Measurements from ENCODE around the gene ABT1. TPM values are rescaled to one million over a fixed set of nuclear protein-coding genes. Genes with fewer than 3 reads are reported as not detected.

Gene ABT1
- total RNA-seq, 2 donors from 2014 or later, result 8.2 to 10.7 TPM

- no peak for DNase-seq
- no peak for ATAC-seq
- intact Hi-C loops (cut with DNase I), result loop anchor here in 1 of 2 donors (10.0 kb wide), 1 partner anchor 253 kb away; no protein-coding TSS in a partner anchor
These were observed 625 bp downstream of the ABT1 start for GRCh38 chr6:26597389-26597766.

- ATAC-seq (no peak), DNase-seq (no peak)
- intact Hi-C loops (cut with DNase I), result loop anchor here in 1 of 2 donors (10.0 kb wide), 1 partner anchor 253 kb away; no protein-coding TSS in a partner anchor
These were observed 1.1 kb downstream of the ABT1 start for GRCh38 chr6:26597821-26598220.

GRCh38 chr6:26598267-26598666 is 1.5 kb downstream of the ABT1 start:
- intact Hi-C loops (cut with DNase I), result loop anchor here in 1 of 2 donors (10.0 kb wide), 1 partner anchor 253 kb away; no protein-coding TSS in a partner anchor
- DNase-seq (no peak), ATAC-seq (no peak)

GRCh38 chr6:26599134-26599533 is 2.4 kb downstream of the ABT1 start:
- ATAC-seq (no peak), DNase-seq (no peak)
- intact Hi-C loops (cut with DNase I), result loop anchor here in 1 of 2 donors (10.0 kb wide), 1 partner anchor 254 kb away; no protein-coding TSS in a partner anchor

GRCh38 chr6:26599591-26599990 is 2.8 kb downstream of the ABT1 start:
- DNase-seq (no peak), ATAC-seq (no peak)
- intact Hi-C loops (cut with DNase I), result loop anchor here in 1 of 2 donors (10.0 kb wide), 1 partner anchor 255 kb away; no protein-coding TSS in a partner anchor

- intact Hi-C loops (cut with DNase I), result no loop called here
- DNase-seq, result no peak
These were observed 4.0 kb downstream of the ABT1 start for GRCh38 chr6:26600759-26601158.

GRCh38 chr6:26602262-26602661 is 5.5 kb downstream of the ABT1 start:
- DNase-seq (no peak), ATAC-seq (no peak)
- intact Hi-C loops (cut with DNase I), result no loop called here

More at GRCh38 chr6:26600759-26601158, 4.0 kb downstream of the ABT1 start:
- no peak for ATAC-seq

GRCh38 chr6:26604026-26604425 is 7.3 kb downstream of the ABT1 start:
- intact Hi-C loops (cut with DNase I), result no loop called here
- no peak for ATAC-seq
- DNase-seq, result no peak

- ATAC-seq, result no peak
- intact Hi-C loops (cut with DNase I), result loop anchor here in 1 of 2 donors (5.0 kb wide), 1 partner anchor 478 kb away; no protein-coding TSS in a partner anchor
These were observed 8.0 kb downstream of the ABT1 start for GRCh38 chr6:26604797-26605196.

GRCh38 chr6:26607434-26608230 is 10.9 kb downstream of the ABT1 start:
- ATAC-seq (peak; percentile 78 to 84), DNase-seq (peak; percentile 28)
- intact Hi-C loops (cut with DNase I), result loop anchor here (1.0 to 5.0 kb wide), 2 partner anchors 472 to 475 kb away; no protein-coding TSS in a partner anchor

More at GRCh38 chr6:26604797-26605196, 8.0 kb downstream of the ABT1 start:
- DNase-seq, result no peak

GRCh38 chr6:26609463-26609862 is 12.7 kb downstream of the ABT1 start:
- no peak for ATAC-seq
- intact Hi-C loops (cut with DNase I), result loop anchor here in 1 of 2 donors (5.0 kb wide), 1 partner anchor 473 kb away; no protein-coding TSS in a partner anchor
- DNase-seq, result no peak

- intact Hi-C loops (cut with DNase I), result no loop called here
- DNase-seq, result no peak
- no peak for ATAC-seq
These were observed 14.8 kb downstream of the ABT1 start for GRCh38 chr6:26611599-26611998.

GRCh38 chr6:26613201-26613600 is 16.4 kb downstream of the ABT1 start:
- DNase-seq, result no peak
- intact Hi-C loops (cut with DNase I), result no loop called here
- no peak for ATAC-seq

- ATAC-seq, result peak in 1 of 2 donors; percentile 55
- DNase-seq, result peak; percentile 25
- intact Hi-C loops (cut with DNase I), result no loop called here
These were observed 17.2 kb downstream of the ABT1 start for GRCh38 chr6:26613689-26614683.

GRCh38 chr6:26623339-26623859 is 26.6 kb downstream of the ABT1 start:
- DNase-seq, result no peak
- intact Hi-C loops (cut with DNase I), result no loop called here
- no peak for ATAC-seq

GRCh38 chr6:26624557-26624956 is 27.8 kb downstream of the ABT1 start:
- intact Hi-C loops (cut with DNase I), result no loop called here
- ATAC-seq (no peak), DNase-seq (no peak)

GRCh38 chr6:26627843-26628242 is 31.1 kb downstream of the ABT1 start:
- intact Hi-C loops (cut with DNase I), result no loop called here
- ATAC-seq, result no peak
- DNase-seq, result no peak

- ATAC-seq, result no peak
- intact Hi-C loops (cut with DNase I), result no loop called here
- DNase-seq, result no peak
These were observed 32.6 kb downstream of the ABT1 start for GRCh38 chr6:26629359-26629758.

GRCh38 chr6:26640806-26641205 is 44.1 kb downstream of the ABT1 start:
- intact Hi-C loops (cut with DNase I), result no loop called here
- ATAC-seq (no peak), DNase-seq (no peak)

All from left cardiac atrium (tissue), 4 donors.